ENCODE results near the gene DLX4. TPM values are rescaled to one million over a fixed set of nuclear protein-coding genes. Genes with fewer than 3 reads are reported as not detected.

The DLX4 gene
- total RNA-seq = not detected in 2 replicates
- polyA plus RNA-seq (2012) = 0.33 TPM

GRCh38 chr17:49969134-49969759 is at the start of gene DLX4:
TSS of gene DLX4 (plus strand) at chr17:49969190. CDS start at chr17:49969469, 279 bp downstream.
- DNase-seq (ENCODE audit: low read depth) = no peak

GRCh38 chr17:49920030-49920769 is 48.8 kb upstream of the DLX4 start:
- no peak for DNase-seq (ENCODE audit: low read depth)

GRCh38 chr17:49922095-49922494 is 46.9 kb upstream of the DLX4 start:
- no peak for DNase-seq (ENCODE audit: low read depth)

- no peak for DNase-seq (ENCODE audit: low read depth)
Observed at GRCh38 chr17:49924116-49924515, 44.9 kb upstream of the DLX4 start.

GRCh38 chr17:49924589-49924988 is 44.4 kb upstream of the DLX4 start:
- DNase-seq (ENCODE audit: low read depth) = no peak

- no peak for DNase-seq (ENCODE audit: low read depth)
Observed at GRCh38 chr17:49925921-49926320, 43.1 kb upstream of the DLX4 start.

- peak; percentile 39 for DNase-seq (ENCODE audit: low read depth)
Observed at GRCh38 chr17:49926886-49927285, 42.1 kb upstream of the DLX4 start.

- DNase-seq (ENCODE audit: low read depth) = peak; percentile 50
Observed at GRCh38 chr17:49928126-49928800, 40.7 kb upstream of the DLX4 start.

GRCh38 chr17:49928837-49929475 is 40.0 kb upstream of the DLX4 start:
- peak; percentile 70 for DNase-seq (ENCODE audit: low read depth)

- no peak for DNase-seq (ENCODE audit: low read depth)
Observed at GRCh38 chr17:49930880-49931279, 38.1 kb upstream of the DLX4 start.

GRCh38 chr17:49931416-49932137 is 37.4 kb upstream of the DLX4 start:
- no peak for DNase-seq (ENCODE audit: low read depth)

- DNase-seq (ENCODE audit: low read depth) = no peak
Observed at GRCh38 chr17:49932138-49932723, 36.8 kb upstream of the DLX4 start.

- no peak for DNase-seq (ENCODE audit: low read depth)
Observed at GRCh38 chr17:49932901-49933300, 36.1 kb upstream of the DLX4 start.

GRCh38 chr17:49935526-49936210 is 33.3 kb upstream of the DLX4 start:
- DNase-seq (ENCODE audit: low read depth) = no peak

GRCh38 chr17:49936386-49936785 is 32.6 kb upstream of the DLX4 start:
- DNase-seq (ENCODE audit: low read depth) = no peak

GRCh38 chr17:49939318-49939717 is 29.7 kb upstream of the DLX4 start:
- DNase-seq (ENCODE audit: low read depth) = no peak

- DNase-seq (ENCODE audit: low read depth) = no peak
Observed at GRCh38 chr17:49941427-49941826, 27.6 kb upstream of the DLX4 start.

- DNase-seq (ENCODE audit: low read depth) = no peak
Observed at GRCh38 chr17:49942947-49943346, 26.0 kb upstream of the DLX4 start.

GRCh38 chr17:49944273-49944870 is 24.6 kb upstream of the DLX4 start:
- no peak for DNase-seq (ENCODE audit: low read depth)

- no peak for DNase-seq (ENCODE audit: low read depth)
Observed at GRCh38 chr17:49946208-49946607, 22.8 kb upstream of the DLX4 start.
